HL-60/S4 treated with phorbol 12-myristate 13-acetate at 8.2 ng/mL for 4 days and 3 days (cell line): ENCODE results near the gene ENTPD2.
"Not testable (repeated sequence)": the region's sequence is repeated elsewhere in the genome, so short reads cannot be mapped to it uniquely, and the experiment has no call there.

Source experiments
- in situ Hi-C: fragments of 300-500 bp; cut with MboI; formaldehyde crosslinking; loops from 2 replicates; pipeline ENCODE4 v1.15.0; 2022; ENCODE audit warnings: low sequenced_read_pairs

ENTPD2 gene

GRCh38 chr9:137048655-137049543 is 5.0 kb downstream of the ENTPD2 start:
- in situ Hi-C loops: no loop called here

- in situ Hi-C loops: no loop called here
Measured at GRCh38 chr9:137046088-137046787, 7.6 kb downstream of the ENTPD2 start, which contains the start of gene NPDC1. NPDC1 (minus strand) TSS chr9:137046177; CDS start chr9:137045989, 188 bp downstream.

- in situ Hi-C loops: no loop called here
Measured at GRCh38 chr9:137045294-137046087, 8.4 kb downstream of the ENTPD2 start.

- in situ Hi-C loops: no loop called here
Measured at GRCh38 chr9:137044502-137045177, 9.2 kb downstream of the ENTPD2 start.

- in situ Hi-C loops: no loop called here
Measured at GRCh38 chr9:137044037-137044436, 9.8 kb downstream of the ENTPD2 start.

- in situ Hi-C loops: no loop called here
Measured at GRCh38 chr9:137042751-137043727, 10.8 kb downstream of the ENTPD2 start.

GRCh38 chr9:137041124-137041523 is 12.7 kb downstream of the ENTPD2 start:
- in situ Hi-C loops: no loop called here

GRCh38 chr9:137040568-137040967 is 13.3 kb downstream of the ENTPD2 start:
- in situ Hi-C loops: no loop called here

- in situ Hi-C loops: no loop called here
Measured at GRCh38 chr9:137039611-137040366, 14.1 kb downstream of the ENTPD2 start.

- in situ Hi-C loops: no loop called here
Measured at GRCh38 chr9:137038916-137039315, 14.9 kb downstream of the ENTPD2 start.

GRCh38 chr9:137037483-137037882 is 16.4 kb downstream of the ENTPD2 start:
- in situ Hi-C loops: no loop called here

GRCh38 chr9:137037035-137037434 is 16.8 kb downstream of the ENTPD2 start:
- in situ Hi-C loops: no loop called here

GRCh38 chr9:137035937-137036336 is 17.9 kb downstream of the ENTPD2 start:
- in situ Hi-C loops: no loop called here

GRCh38 chr9:137035507-137035834 is 18.4 kb downstream of the ENTPD2 start:
- in situ Hi-C loops: no loop called here

- in situ Hi-C loops: no loop called here
Measured at GRCh38 chr9:137034709-137035506, 19.0 kb downstream of the ENTPD2 start.

GRCh38 chr9:137034039-137034708 is 19.7 kb downstream of the ENTPD2 start:
- in situ Hi-C loops: no loop called here

- in situ Hi-C loops: not testable (repeated sequence)
Measured at GRCh38 chr9:137033481-137033880, 20.4 kb downstream of the ENTPD2 start.

GRCh38 chr9:137032858-137033257 is 21.0 kb downstream of the ENTPD2 start:
- in situ Hi-C loops: no loop called here
